Retinal pigment epithelial cell (primary cell): ENCODE data around the gene NPHP4.
A peak's percentile ranks its signal among the peaks of the same experiment; 100 is the strongest.

Experiments used
- DNase-seq: peaks from one replicate; pipeline ENCODE4 v3.0.0-alpha.2; 2010; ENCODE audit warnings: low read depth
- H3K4me3 ChIP-seq: 2 replicates; pipeline ENCODE4 v1.5.1; 2011; ENCODE audit warnings: mild to moderate bottlenecking, low read length, control low read depth, moderate library complexity
- CTCF ChIP-seq: conservative IDR thresholded peaks from 2 replicates; pipeline ENCODE4 v1.5.1; 2011; ENCODE audit warnings: low read depth, low read length, control low read depth, inconsistent platforms

The NPHP4 gene

GRCh38 chr1:5951846-5952410 is 40.3 kb downstream of the NPHP4 start:
- DNase-seq = no peak
- no peak overlapping the region for H3K4me3 ChIP-seq
- no peak for TF ChIP-seq CTCF

DNA sequence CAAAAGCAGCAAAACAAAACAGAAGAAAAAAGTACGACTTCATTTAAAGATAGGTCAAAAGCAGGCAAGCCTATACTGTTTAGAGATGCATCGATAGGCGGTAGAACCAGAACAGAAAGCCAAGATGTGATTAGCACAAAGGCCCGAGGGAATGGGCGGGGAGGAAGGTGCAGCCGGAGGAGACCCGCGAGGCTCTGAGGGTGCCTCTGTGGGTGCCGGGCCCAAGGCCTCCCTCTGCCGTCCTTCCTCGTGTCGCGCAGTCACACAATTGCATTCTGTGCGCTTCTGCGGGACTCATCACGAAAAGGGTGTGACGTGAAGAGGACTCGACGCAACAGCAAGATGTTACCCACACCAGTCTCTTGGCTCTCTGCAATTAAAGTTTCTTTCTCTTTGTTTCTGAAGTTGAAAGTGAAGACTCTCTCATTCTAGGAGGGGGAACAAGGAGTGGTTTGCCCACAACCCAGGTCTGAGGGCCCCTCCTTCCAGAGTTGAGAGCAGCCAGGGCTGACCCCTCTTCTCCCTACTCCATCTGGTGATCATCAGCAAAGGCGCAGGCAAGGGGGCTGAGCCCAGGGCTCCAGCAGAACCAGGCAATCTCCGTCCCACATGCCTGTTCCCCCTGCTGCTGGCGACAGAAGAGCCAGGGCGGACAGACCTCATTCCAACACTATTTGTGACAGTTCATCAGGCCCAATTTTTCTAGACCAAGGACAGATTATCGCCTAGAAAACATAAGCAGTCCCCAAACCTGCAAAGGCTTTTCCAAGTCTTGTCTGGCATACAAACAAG is 41.0 kb downstream of the NPHP4 start:
- DNase-seq = no peak
- H3K4me3 ChIP-seq = no peak overlapping the region
- no peak for TF ChIP-seq CTCF

- no peak for TF ChIP-seq CTCF
- no peak overlapping the region for H3K4me3 ChIP-seq
- no peak for DNase-seq
These were observed 41.9 kb downstream of the NPHP4 start for GRCh38 chr1:5950201-5950895.

- no peak for TF ChIP-seq CTCF
- H3K4me3 ChIP-seq = no peak overlapping the region
- no peak for DNase-seq
These were observed 42.5 kb downstream of the NPHP4 start for GRCh38 chr1:5949761-5950100.

DNA sequence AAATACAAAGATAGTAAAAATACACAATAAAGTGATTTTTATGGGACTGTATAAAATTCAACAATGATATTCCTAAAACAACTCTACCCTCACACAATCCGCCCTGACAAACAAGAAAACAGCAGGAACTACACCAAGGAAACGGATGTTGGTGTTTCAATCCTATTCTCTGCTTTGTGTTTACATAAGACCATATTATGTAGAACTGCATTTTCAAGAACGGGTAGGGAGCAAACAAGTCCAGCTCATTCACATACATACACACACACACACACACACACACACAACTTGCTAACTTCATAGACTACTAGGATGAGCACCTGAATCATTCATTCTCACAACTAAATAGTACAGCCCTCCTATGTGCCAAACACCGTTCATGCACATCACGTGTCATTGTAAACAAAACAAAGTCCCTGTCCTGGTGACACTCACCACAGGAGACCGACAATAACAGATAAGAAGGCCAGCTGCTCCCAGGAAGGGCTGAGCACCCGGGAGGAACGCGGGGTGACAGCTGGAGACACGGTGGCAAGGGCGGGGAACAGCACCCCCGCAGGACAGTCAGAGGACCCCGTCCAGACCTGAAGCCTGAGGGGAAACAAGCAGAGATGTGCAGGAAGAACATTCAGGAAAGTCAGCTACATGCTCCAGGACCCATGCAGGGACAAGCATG is 43.0 kb downstream of the NPHP4 start:
- no peak for DNase-seq
- H3K4me3 ChIP-seq = no peak overlapping the region
- peak; percentile 21 for TF ChIP-seq CTCF

DNA sequence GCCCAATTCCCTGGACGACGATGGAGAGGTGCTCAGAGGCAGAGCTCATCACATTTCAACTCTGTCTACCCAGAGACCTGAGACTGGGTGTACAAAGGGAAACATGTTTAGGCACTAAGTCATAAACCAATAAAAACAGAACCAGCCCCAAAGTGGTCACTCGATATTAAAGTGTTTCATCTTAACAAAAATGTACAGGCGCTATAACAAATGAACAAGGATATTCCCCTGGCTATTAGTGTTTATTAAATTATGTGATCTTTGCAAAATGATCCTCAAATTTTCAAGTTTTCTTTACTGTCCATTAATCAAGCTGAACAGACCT is 43.6 kb downstream of the NPHP4 start:
- no peak for DNase-seq
- no peak for TF ChIP-seq CTCF

More for the DNA sequence above, 43.6 kb downstream of the NPHP4 start:
- no peak overlapping the region for H3K4me3 ChIP-seq
